B cell (primary cell): ENCODE results near the gene HTR3A. TPM values are rescaled to one million over a fixed set of nuclear protein-coding genes. Genes with fewer than 3 reads are reported as not detected.

Source experiments
- ATAC-seq: fragments of 200-7000 bp; cut with Tn5 transposase; one replicate; pipeline ENCODE4 v1.10.0; 2021; ENCODE audit warnings: low read depth, mild to moderate bottlenecking, moderate number of reproducible peaks, moderate library complexity
- CTCF ChIA-PET: fragments of 350-600 bp; sonication (Branson Sonifier 250); formaldehyde crosslinking; loops from one replicate; lab custom pipeline; 2021; ENCODE audit warnings: antibody characterized with exemption, inconsistent platforms; lab: Charles Lee
- POLR2A ChIA-PET: fragments of 350-600 bp; sonication (Branson Sonifier 250); formaldehyde crosslinking; loops from one replicate; lab custom pipeline; 2021; ENCODE audit warnings: antibody characterized with exemption; lab: Charles Lee
- DNase-seq: peaks from one replicate; pipeline ENCODE4 v3.0.0; 2013
- H2AFZ ChIP-seq: 2 replicates; pipeline ENCODE4 v1.6.1; 2012; ENCODE audit warnings: mild to moderate bottlenecking, low read depth, low read length; ENCODE audit not compliant: insufficient read depth, poor library complexity, severe bottlenecking
- H3K27ac ChIP-seq, 2 donors: 1 replicate in 1 of 2; 2 replicates in 1 of 2; pipeline ENCODE4 v1.5.1; 2012 to 2013; ENCODE audit warnings: low read length in 2 of 2, mild to moderate bottlenecking in 2 of 2, moderate library complexity in 1 of 2
- H3K27me3 ChIP-seq, 4 experiments: fragments of 200-600 bp in 1 of 4; sonication (generic) in 1 of 4; replicated peaks in 1 of 4; 1 replicate in 2 of 4; 2 replicates in 2 of 4; pipeline versions ENCODE4 v1.6.1 to v1.7.0; 2013 to 2016; ENCODE audit warnings: low read length in 3 of 4, mild to moderate bottlenecking in 2 of 4, mixed read lengths in 1 of 4, moderate library complexity in 1 of 4; ENCODE audit not compliant: insufficient read depth in 4 of 4, control insufficient read depth in 3 of 4; ENCODE audit errors: control extremely low read depth in 1 of 4
- H3K36me3 ChIP-seq, 2 experiments: replicated peaks in 1 of 2; 1 replicate in 1 of 2; 2 replicates in 1 of 2; pipeline versions ENCODE4 v1.6.1 to v1.7.1; 2013; ENCODE audit warnings: low read length in 1 of 2; ENCODE audit not compliant: insufficient read depth in 2 of 2, control insufficient read depth in 1 of 2; ENCODE audit errors: control extremely low read depth in 1 of 2, extremely low read depth in 1 of 2
- H3K4me1 ChIP-seq, 2 donors: fragments of 200-600 bp in 1 of 2; sonication (generic) in 1 of 2; 1 replicate in 1 of 2; 2 replicates in 1 of 2; pipeline versions ENCODE4 v1.5.1 to v1.6.1; 2013 to 2017; ENCODE audit warnings: low read length in 2 of 2; ENCODE audit not compliant: control insufficient read depth in 2 of 2, insufficient read depth in 2 of 2
- H3K4me2 ChIP-seq: replicated peaks from 2 replicates; pipeline ENCODE3; 2012; ENCODE audit warnings: mild to moderate bottlenecking, low read depth, low read length; ENCODE audit not compliant: poor library complexity, severe bottlenecking
- H3K4me3 ChIP-seq, 5 experiments: fragments of 200-600 bp in 1 of 5; sonication (generic) in 1 of 5; 1 replicate in 3 of 5; 2 replicates in 2 of 5; pipeline versions ENCODE4 v1.5.1 to v1.7.0; 2011 to 2016; ENCODE audit warnings: low read length in 4 of 5, mild to moderate bottlenecking in 4 of 5, low read depth in 2 of 5, control low read depth in 1 of 5, moderate library complexity in 1 of 5; ENCODE audit not compliant: insufficient read depth in 1 of 5; ENCODE audit errors: control extremely low read depth in 1 of 5, extremely low read depth in 1 of 5
- H3K79me2 ChIP-seq: fragments of 200-600 bp; sonication (generic); one replicate; pipeline ENCODE4 v1.6.0; 2016; ENCODE audit warnings: low read length; ENCODE audit not compliant: control insufficient read depth, insufficient read depth
- H3K9ac ChIP-seq: fragments of 200-600 bp; sonication (generic); 2 replicates; pipeline ENCODE4 v1.6.1; 2017; ENCODE audit warnings: mild to moderate bottlenecking, low read length, moderate library complexity
- H3K9me3 ChIP-seq, 3 donors: one replicate each; pipeline versions ENCODE4 v1.6.1 to v1.7.1; 2013; ENCODE audit warnings: low read length in 2 of 3; ENCODE audit not compliant: control insufficient read depth in 2 of 3, insufficient read depth in 1 of 3; ENCODE audit errors: control extremely low read depth in 1 of 3
- H4K20me1 ChIP-seq: 2 replicates; pipeline ENCODE4 v1.6.0; 2012; ENCODE audit warnings: mild to moderate bottlenecking, low read length; ENCODE audit not compliant: insufficient read depth, control insufficient read depth, poor library complexity, severe bottlenecking
- H3K27ac Mint-ChIP-seq: one replicate; pipeline ENCODE4 v1.8.0; 2021; ENCODE audit warnings: mixed read lengths
- H3K27me3 Mint-ChIP-seq: one replicate; pipeline ENCODE4 v1.8.0; 2021; ENCODE audit warnings: mixed read lengths
- H3K4me1 Mint-ChIP-seq: one replicate; pipeline ENCODE4 v1.8.0; 2021; ENCODE audit warnings: mixed read lengths
- H3K4me3 Mint-ChIP-seq: one replicate; pipeline ENCODE4 v1.8.0; 2021; ENCODE audit warnings: mixed read lengths
- H3K9me3 Mint-ChIP-seq: one replicate; pipeline ENCODE4 v1.8.0; 2022; ENCODE audit warnings: mixed read lengths; ENCODE audit not compliant: insufficient read depth
- EZH2 ChIP-seq: IDR thresholded peaks from 2 replicates; pipeline ENCODE4 v1.6.1; 2012; ENCODE audit warnings: borderline replicate concordance, low read depth, mild to moderate bottlenecking, moderate library complexity, low read length; ENCODE audit not compliant: insufficient read depth, poor library complexity, severe bottlenecking
- WGBS: methylation state at CpG from one replicate; pipeline ENCODE4 v1.1.5; 2013; ENCODE audit warnings: missing lambda C conversion rate; ENCODE audit not compliant: insufficient coverage; 5-methylcytosine and 5-hydroxymethylcytosine counted together
- intact Hi-C: fragments of 100-400 bp; cut with micrococcal nuclease; formaldehyde crosslinking; loops from one replicate; pipeline ENCODE4 v1.10.0; 2022
- polyA plus RNA-seq: library from polyadenylated mRNA; depleted of rRNA; stranded (reverse); fragments of >200 nt; gene quantifications from 2 replicates; pipeline ENCODE4 v1.2.3, GENCODE V29; 2012
- total RNA-seq, 2 donors: library from RNA; stranded (reverse); fragments of 120-200 nt in 1 of 2; gene quantifications; 1 replicate in 1 of 2; 2 replicates in 1 of 2; pipeline versions ENCODE4 v1.2.3 to v1.2.4, GENCODE V29; 2013 to 2022
- TF ChIP-seq, protein P1 (sequence below): fragments of 200-600 bp; IDR thresholded peaks from one replicate; pipeline ENCODE4 v1.8.0; 2022; ENCODE audit warnings: antibody characterized with exemption, mild to moderate bottlenecking

The HTR3A gene
- total and polyA plus RNA-seq, 2 donors (not counting 1 experiment from before 2014, with no cell fraction given) = 8.1 to 16.1 TPM

GRCh38 chr11:113967361-113967760, 7.5 kb upstream of the HTR3A start:
- Mint-ChIP-seq H3K4me3 (no peak overlapping the region), H3K27ac (no peak overlapping the region), H3K4me1 (peaks cover 17% of the 10 kb centered on the region), H3K27me3 (no peaks in the 10 kb centered on the region), H3K9me3 (no peaks in the 10 kb centered on the region)
- DNase-seq (peak; percentile 24), ATAC-seq (peak; percentile 63)
- H3K4me1 ChIP-seq = peaks cover 8 to 27% of the 10 kb centered on the region in 2 donors
- no peaks in the 10 kb centered on the region for H3K36me3 ChIP-seq
- H3K27me3 ChIP-seq = no peaks in the 10 kb centered on the region
- no peaks in the 10 kb centered on the region for H4K20me1 ChIP-seq
- H3K4me3 ChIP-seq = no peak overlapping the region
- no peaks in the 10 kb centered on the region for H3K9me3 ChIP-seq
- H2AFZ ChIP-seq = no peak overlapping the region
- CTCF ChIA-PET = interaction anchor here (0.8 to 2.1 kb wide), 3 partner anchors 10 to 293 kb away, joined by 3 to 10 read pairs (median 4); no protein-coding TSS in a partner anchor
- TF ChIP-seq, protein P1, sequence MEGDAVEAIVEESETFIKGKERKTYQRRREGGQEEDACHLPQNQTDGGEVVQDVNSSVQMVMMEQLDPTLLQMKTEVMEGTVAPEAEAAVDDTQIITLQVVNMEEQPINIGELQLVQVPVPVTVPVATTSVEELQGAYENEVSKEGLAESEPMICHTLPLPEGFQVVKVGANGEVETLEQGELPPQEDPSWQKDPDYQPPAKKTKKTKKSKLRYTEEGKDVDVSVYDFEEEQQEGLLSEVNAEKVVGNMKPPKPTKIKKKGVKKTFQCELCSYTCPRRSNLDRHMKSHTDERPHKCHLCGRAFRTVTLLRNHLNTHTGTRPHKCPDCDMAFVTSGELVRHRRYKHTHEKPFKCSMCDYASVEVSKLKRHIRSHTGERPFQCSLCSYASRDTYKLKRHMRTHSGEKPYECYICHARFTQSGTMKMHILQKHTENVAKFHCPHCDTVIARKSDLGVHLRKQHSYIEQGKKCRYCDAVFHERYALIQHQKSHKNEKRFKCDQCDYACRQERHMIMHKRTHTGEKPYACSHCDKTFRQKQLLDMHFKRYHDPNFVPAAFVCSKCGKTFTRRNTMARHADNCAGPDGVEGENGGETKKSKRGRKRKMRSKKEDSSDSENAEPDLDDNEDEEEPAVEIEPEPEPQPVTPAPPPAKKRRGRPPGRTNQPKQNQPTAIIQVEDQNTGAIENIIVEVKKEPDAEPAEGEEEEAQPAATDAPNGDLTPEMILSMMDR = no peak
- no peak for TF ChIP-seq EZH2
- POLR2A ChIA-PET = no interaction called here
- H3K9ac ChIP-seq = no peak overlapping the region
- no peak overlapping the region for H3K27ac ChIP-seq
- H3K79me2 ChIP-seq = no peaks in the 10 kb centered on the region
- WGBS = no CpG with 5 or more reads among the region's 1 CpG
- H3K4me2 ChIP-seq = no peak overlapping the region
- intact Hi-C loops = no loop called here

GRCh38 chr11:113971506-113972195, 3.3 kb upstream of the HTR3A start:
- H3K4me1 Mint-ChIP-seq = peaks cover 52% of the 10 kb centered on the region
- no peaks in the 10 kb centered on the region for H3K27me3 ChIP-seq
- no peak overlapping the region for H3K9ac ChIP-seq
- no peak overlapping the region for H3K27ac ChIP-seq
- intact Hi-C loops = no loop called here
- H3K9me3 Mint-ChIP-seq = no peaks in the 10 kb centered on the region
- WGBS = 98% methylated on average over 12 of the region's 15 CpGs
- no peak overlapping the region for H2AFZ ChIP-seq
- ChIA-PET POLR2A (no interaction called here), CTCF (interaction anchor here (1.4 to 10.0 kb wide), 2 partner anchors 22 to 63 kb away, joined by 3 to 97 read pairs; no protein-coding TSS in a partner anchor)
- H3K36me3 ChIP-seq = no peaks in the 10 kb centered on the region
- no peaks in the 10 kb centered on the region for H3K79me2 ChIP-seq
- H3K4me2 ChIP-seq = no peak overlapping the region
- peaks cover 31 to 68% of the 10 kb centered on the region in 2 donors for H3K4me1 ChIP-seq
- H3K9me3 ChIP-seq = no peaks in the 10 kb centered on the region
- H3K4me3 Mint-ChIP-seq = no peak overlapping the region
- TF ChIP-seq, protein P1 = no peak
- TF ChIP-seq EZH2 = no peak
- no peaks in the 10 kb centered on the region for H3K27me3 Mint-ChIP-seq
- DNase-seq = no peak
- no peaks in the 10 kb centered on the region for H4K20me1 ChIP-seq
- ATAC-seq = no peak
- no peak overlapping the region for H3K27ac Mint-ChIP-seq
- no peak overlapping the region for H3K4me3 ChIP-seq
